HG02678 (cell line): ENCODE measurements around the gene PRB3.

Experiments used
- ATAC-seq: cut with Tn5 transposase; IDR thresholded peaks from one replicate; pipeline ENCODE4 v1.9.1; 2021; ENCODE audit warnings: mild to moderate bottlenecking, moderate library complexity; ENCODE audit not compliant: unreplicated experiment

The PRB3 gene

DNA sequence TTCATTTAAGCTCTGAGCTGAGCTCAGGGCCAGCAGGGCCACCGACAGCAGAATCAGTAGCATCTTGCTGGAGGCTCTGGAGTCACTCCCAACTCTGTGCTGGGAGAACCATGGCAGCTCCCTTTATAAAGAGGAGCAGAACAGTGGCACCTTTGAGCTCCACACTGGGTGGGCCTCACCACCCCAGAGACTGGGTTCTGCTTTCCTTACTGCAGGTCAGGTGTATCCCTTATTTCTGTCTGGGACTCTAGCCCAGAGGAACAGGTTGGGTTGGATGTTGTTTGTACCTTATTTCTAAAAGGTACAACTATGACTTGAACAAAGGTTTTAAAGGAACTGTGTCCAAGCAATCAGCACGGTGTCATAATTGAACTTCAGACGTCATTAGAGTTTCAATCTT lies at the start of gene PRB3:
Gene PRB3, minus strand, starts transcription at position 101 of the 400 bp plus-strand sequence. Its CDS starts 38 bp downstream, at position 63.
- no peak for ATAC-seq

GRCh38 chr12:11310336-11310735 lies 40.8 kb upstream of the PRB3 start, which contains the start of gene PRB4:
Gene PRB4, minus strand, starts transcription at chr12:11310436. Its CDS starts 38 bp downstream, at chr12:11310398.
- no peak for ATAC-seq

GRCh38 chr12:11307143-11307542 lies 37.6 kb upstream of the PRB3 start:
- ATAC-seq = no peak

GRCh38 chr12:11273449-11273848 lies 3.9 kb upstream of the PRB3 start:
- no peak for ATAC-seq

- no peak for ATAC-seq
Observed at GRCh38 chr12:11264501-11264900, 5.0 kb downstream of the PRB3 start.

DNA sequence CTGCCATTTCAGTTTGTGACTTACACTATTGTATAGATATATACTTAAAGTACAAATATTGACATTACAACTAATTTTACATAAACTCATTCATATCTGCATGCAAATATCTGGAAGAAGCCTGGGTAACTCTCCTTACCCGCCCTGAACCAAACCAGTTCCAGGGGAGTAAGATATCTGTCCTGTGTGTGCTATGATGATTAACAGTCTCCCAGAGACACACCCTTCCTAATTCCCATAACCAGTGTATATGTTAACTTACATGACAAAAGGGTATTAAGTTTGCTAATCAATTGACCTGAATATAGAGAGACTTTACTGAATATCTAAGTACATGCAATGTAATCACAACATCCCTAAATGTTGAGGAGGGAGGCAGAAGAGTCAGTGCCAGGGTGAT lies 23.0 kb downstream of the PRB3 start:
- ATAC-seq = no peak

- no peak for ATAC-seq
Observed at GRCh38 chr12:11242656-11243055, 26.9 kb downstream of the PRB3 start.

- no peak for ATAC-seq
Observed at GRCh38 chr12:11240348-11240930, 29.1 kb downstream of the PRB3 start.

DNA sequence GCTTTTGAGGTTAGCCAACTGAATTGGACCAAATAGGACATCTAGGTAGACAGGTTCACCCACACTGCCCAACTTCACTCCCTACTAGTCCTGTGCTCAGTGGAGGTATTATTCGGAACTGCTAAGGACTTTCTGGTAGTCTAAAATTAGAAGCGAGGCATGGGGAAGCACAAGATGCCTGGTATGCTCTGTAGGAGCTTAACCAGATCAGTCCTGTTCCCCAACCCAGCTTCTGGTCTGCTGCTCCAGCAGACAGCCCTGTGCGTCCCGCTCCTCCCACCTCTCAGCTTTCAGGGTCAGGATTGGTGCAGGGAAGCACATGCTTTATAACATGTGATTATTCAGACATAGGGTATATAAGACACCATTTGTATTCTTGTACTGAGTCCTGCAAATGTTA lies 31.2 kb downstream of the PRB3 start:
- ATAC-seq = no peak

DNA sequence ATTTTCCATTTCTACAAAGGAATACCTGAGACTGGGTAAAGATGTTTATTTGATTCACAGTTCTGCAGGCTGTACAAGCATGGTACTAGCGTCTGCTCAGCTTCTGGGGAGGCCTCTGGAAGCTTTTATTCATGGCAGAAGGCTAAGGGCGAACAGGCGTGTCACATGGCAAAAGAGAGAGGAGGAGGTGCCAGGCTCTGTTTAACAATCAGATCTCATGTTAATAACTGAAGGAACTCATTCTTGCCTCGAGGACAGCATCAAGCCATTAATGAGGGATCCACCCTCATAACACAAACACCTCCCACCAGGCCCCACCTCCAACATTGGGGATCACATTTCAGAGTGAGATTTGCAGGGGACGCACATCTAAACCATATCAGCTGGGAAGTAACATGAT lies 36.0 kb downstream of the PRB3 start:
- ATAC-seq = no peak

- ATAC-seq = peak; percentile 52
Observed at GRCh38 chr12:11228296-11228879, 41.1 kb downstream of the PRB3 start.

DNA sequence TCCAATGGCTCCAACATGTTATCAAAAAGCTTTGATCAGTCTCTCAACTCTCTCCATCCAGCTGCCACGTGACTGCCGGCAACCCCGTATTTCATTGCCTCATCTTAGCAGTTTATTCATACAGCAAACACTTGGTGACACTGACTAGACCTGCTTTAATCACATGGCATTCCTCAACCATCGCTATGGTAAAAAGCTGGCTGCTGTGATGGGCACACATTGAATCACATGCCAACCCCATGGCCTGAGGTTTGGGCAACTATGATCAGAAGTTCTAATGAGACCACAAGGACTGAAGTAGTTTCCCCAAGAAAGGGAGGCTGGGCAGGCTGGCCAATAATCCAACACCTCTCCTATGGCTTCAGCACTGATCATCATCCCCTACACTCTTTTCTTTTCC lies 42.1 kb downstream of the PRB3 start:
- ATAC-seq = no peak
